Activated CD4-positive, alpha-beta memory T cell treated with anti-CD3 and anti-CD28 coated beads for 36 hours (primary cell): ENCODE results near the gene SETD7. TPM values are rescaled to one million over a fixed set of nuclear protein-coding genes. Genes with fewer than 3 reads are reported as not detected.
A peak's percentile ranks its signal among the peaks of the same experiment; 100 is the strongest.

Source experiments
- CTCF ChIA-PET: fragments of 350-600 bp; sonication (Branson Sonifier 250); formaldehyde crosslinking; loops from one replicate; lab custom pipeline; 2021; ENCODE audit warnings: antibody characterized with exemption, inconsistent platforms; lab: Charles Lee
- POLR2A ChIA-PET: fragments of 350-600 bp; sonication (Branson Sonifier 250); formaldehyde crosslinking; loops from one replicate; lab custom pipeline; 2021; ENCODE audit warnings: antibody characterized with exemption; lab: Charles Lee
- DNase-seq: peaks from one replicate; pipeline ENCODE4 v3.0.0-alpha.2; 2020
- H3K27ac Mint-ChIP-seq: one replicate; pipeline ENCODE4 v1.8.0; 2021; ENCODE audit warnings: mixed read lengths
- H3K27me3 Mint-ChIP-seq: one replicate; pipeline ENCODE4 v1.8.0; 2021; ENCODE audit warnings: mixed read lengths
- H3K36me3 Mint-ChIP-seq: one replicate; pipeline ENCODE4 v1.8.0; 2021; ENCODE audit warnings: mixed read lengths
- H3K4me1 Mint-ChIP-seq: one replicate; pipeline ENCODE4 v1.8.0; 2021; ENCODE audit warnings: low read depth, mixed read lengths
- H3K4me3 Mint-ChIP-seq: one replicate; pipeline ENCODE4 v1.8.0; 2021; ENCODE audit warnings: mild to moderate bottlenecking, mixed read lengths
- H3K9me3 Mint-ChIP-seq: one replicate; pipeline ENCODE4 v1.8.0; 2021; ENCODE audit warnings: mixed read lengths
- intact Hi-C: fragments of 100-400 bp; cut with micrococcal nuclease; formaldehyde crosslinking; loops from one replicate; pipeline ENCODE4 v1.15.1; 2023
- total RNA-seq, 2 experiments: library from RNA; stranded (reverse); gene quantifications; one replicate each; pipeline ENCODE4 v1.2.3, GENCODE V29; 2021

SETD7 gene
- total RNA-seq, 2 experiments from 2014 or later = 15.0 to 16.6 TPM

DNA sequence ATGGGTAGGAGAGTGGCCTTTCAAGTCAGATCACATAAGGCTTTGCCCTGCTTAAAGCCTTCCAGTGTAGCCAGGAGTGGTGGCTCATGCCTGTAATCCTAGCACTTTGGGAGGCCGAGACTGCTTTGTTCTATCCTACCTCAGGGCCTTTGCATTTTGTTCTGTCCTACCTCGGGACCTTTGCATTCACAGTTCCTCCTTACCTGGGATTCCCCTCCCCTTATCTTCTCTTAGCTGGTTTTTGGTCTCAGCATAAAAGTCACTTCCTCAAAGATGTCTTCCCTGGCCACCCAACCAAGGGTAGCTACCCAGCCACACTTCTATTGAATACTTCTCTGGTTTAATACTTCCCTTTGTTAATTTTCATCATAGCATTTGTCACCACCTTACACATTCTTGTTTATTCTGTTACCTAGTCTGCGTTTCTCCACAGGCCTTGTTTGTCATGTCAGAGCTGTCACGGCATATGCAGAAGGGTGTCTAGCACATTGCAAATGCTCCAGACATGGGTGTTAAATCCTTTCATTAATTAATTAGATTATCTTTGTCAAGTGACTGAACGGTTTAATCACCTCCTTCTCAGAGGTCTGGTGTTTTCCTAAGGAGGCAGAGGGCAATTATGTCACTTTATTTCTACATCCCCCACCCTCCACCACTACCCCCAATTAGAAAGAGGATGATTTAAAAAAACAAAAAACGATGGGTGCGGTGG lies 11.3 kb upstream of the SETD7 start:
- H3K27ac Mint-ChIP-seq = no peak overlapping the region
- CTCF ChIA-PET = interaction anchor here (0.6 to 0.7 kb wide), 2 partner anchors 15 to 146 kb away, joined by 3 read pairs; no protein-coding TSS in a partner anchor

DNA sequence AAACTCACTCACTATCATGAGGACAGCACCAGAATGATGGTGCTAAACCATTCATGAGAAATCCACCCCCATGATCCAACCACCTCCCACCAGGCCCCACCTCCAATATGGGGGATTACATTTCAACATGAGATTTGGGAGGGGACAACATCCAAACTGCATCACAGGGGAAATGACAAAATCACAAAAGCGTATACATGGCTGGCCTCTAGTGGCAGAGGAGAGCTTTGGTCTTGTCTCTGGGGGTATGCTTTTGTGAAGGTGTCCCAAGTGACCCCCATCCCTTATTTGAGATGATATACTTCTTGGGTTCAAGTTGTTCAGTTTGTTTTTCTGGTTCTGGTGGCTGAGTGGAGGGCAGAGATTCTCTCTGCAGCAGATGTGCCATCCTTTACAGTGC lies 8.5 kb upstream of the SETD7 start:
- Mint-ChIP-seq H3K27ac (no peak overlapping the region), H3K4me1 (peaks cover 22% of the 10 kb centered on the region), H3K36me3 (no peaks in the 10 kb centered on the region), H3K4me3 (no peak overlapping the region), H3K27me3 (no peaks in the 10 kb centered on the region), H3K9me3 (no peaks in the 10 kb centered on the region)
- DNase-seq = no peak
- ChIA-PET CTCF (interaction anchor here (0.7 kb wide), 1 partner anchor 185 kb away, joined by 4 read pairs; no protein-coding TSS in a partner anchor), POLR2A (no interaction called here)
- intact Hi-C loops = no loop called here

More for the DNA sequence above, 11.3 kb upstream of the SETD7 start:
- no peak for DNase-seq
- POLR2A ChIA-PET = interaction anchor here (1.0 kb wide), 1 partner anchor 10 kb away, joined by 3 read pairs; no protein-coding TSS in a partner anchor
- no peaks in the 10 kb centered on the region for H3K9me3 Mint-ChIP-seq
- intact Hi-C loops = no loop called here
- no peaks in the 10 kb centered on the region for H3K27me3 Mint-ChIP-seq
- H3K4me1 Mint-ChIP-seq = peaks cover 1% of the 10 kb centered on the region
- H3K36me3 Mint-ChIP-seq = no peaks in the 10 kb centered on the region
- no peak overlapping the region for H3K4me3 Mint-ChIP-seq

GRCh38 chr4:139563515-139563914 lies 7.5 kb upstream of the SETD7 start:
- CTCF ChIA-PET = no interaction called here
- Mint-ChIP-seq H3K9me3 (no peaks in the 10 kb centered on the region), H3K36me3 (no peaks in the 10 kb centered on the region), H3K4me3 (no peak overlapping the region), H3K27ac (no peak overlapping the region), H3K4me1 (peaks cover 30% of the 10 kb centered on the region), H3K27me3 (no peaks in the 10 kb centered on the region)
- intact Hi-C loops = no loop called here
- POLR2A ChIA-PET = no interaction called here
- no peak for DNase-seq

GRCh38 chr4:139562839-139563238 lies 6.8 kb upstream of the SETD7 start:
- ChIA-PET CTCF (no interaction called here), POLR2A (no interaction called here)
- peaks cover 37% of the 10 kb centered on the region for H3K4me1 Mint-ChIP-seq
- H3K4me3 Mint-ChIP-seq = no peak overlapping the region
- H3K27me3 Mint-ChIP-seq = no peaks in the 10 kb centered on the region
- intact Hi-C loops = no loop called here
- no peak for DNase-seq
- no peak overlapping the region for H3K27ac Mint-ChIP-seq
- H3K9me3 Mint-ChIP-seq = no peaks in the 10 kb centered on the region
- no peaks in the 10 kb centered on the region for H3K36me3 Mint-ChIP-seq

DNA sequence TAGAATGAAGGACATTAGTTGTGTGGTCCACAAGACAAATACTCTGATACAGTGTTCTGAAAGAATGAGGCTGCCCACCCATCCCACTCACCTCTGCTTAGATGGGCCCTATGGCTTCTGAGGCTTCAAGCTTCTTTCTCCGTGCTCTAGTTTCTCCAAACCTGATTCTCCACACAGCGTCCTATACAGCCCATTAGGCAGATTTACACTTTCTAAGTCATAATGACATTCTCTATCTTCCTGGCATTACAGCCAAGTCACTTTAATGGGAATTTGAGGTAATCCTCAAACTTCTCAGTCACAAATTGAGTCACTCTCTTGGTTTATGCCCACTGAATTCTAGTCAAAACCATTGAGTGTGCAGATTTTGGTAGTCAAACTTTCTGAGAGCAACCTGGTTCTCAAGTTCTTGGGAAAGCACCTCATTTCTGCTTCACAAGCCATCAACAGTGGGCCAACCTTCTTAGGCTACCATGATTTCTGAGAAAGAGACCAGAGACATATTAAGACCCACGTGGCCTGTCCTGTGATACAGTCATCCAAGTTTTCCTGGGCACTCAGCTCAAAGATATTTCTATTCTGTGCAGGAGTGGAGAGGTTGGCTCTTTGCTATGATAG lies 6.2 kb upstream of the SETD7 start:
- Mint-ChIP-seq H3K27ac (no peak overlapping the region), H3K9me3 (no peaks in the 10 kb centered on the region), H3K27me3 (no peaks in the 10 kb centered on the region), H3K4me1 (peaks cover 43% of the 10 kb centered on the region), H3K36me3 (no peaks in the 10 kb centered on the region), H3K4me3 (no peak overlapping the region)
- ChIA-PET POLR2A (no interaction called here), CTCF (interaction anchor here (1.2 kb wide), 1 partner anchor 95 kb away, joined by 3 read pairs; no protein-coding TSS in a partner anchor)
- no peak for DNase-seq
- intact Hi-C loops = no loop called here

DNA sequence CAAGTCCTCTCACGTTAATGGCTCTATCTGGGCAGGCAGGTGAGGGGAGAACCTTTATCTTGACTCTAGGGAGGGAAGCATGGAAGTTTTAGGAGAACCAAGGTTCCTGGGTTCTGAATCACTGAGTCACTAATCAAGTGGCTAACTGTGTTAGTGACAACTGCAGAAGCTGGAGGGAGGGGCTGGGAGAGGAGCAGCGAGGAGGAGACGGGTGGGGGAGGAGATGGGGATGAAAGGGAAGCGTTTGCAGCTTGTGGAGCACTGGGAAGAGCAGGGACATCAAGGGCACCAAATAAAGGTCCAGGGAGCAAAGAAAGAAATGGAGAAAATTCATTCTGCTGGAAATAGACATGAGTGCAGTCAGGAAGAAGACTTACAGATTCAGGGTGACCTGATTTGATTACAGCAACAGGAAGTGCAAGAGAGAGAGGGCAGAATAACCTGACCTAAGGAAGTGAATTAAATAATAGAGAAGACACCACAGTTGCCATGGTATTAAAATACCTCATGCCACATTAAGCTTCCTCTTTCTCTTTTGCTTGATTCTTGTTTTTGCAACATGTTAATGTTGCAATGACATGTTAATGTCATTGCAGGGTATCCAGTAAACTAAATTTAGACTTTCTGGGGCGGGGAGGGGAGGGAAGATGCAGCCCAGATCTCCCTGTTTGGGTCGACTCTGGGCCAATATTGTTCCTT lies 4.5 kb upstream of the SETD7 start:
- intact Hi-C loops = no loop called here
- Mint-ChIP-seq H3K27me3 (no peaks in the 10 kb centered on the region), H3K4me1 (peaks cover 47% of the 10 kb centered on the region), H3K9me3 (no peaks in the 10 kb centered on the region), H3K36me3 (peaks cover 2% of the 10 kb centered on the region), H3K27ac (peak overlapping the region; percentile 59), H3K4me3 (peak overlapping the region; percentile 11)
- CTCF ChIA-PET = interaction anchor here (1.2 kb wide), 2 partner anchors 42 to 97 kb away, joined by 3 read pairs; no protein-coding TSS in a partner anchor
- DNase-seq = peak; percentile 22
- POLR2A ChIA-PET = interaction anchor here (0.6 kb wide), 2 partner anchors 30 to 491 kb away, joined by 3 to 5 read pairs; no protein-coding TSS in a partner anchor

DNA sequence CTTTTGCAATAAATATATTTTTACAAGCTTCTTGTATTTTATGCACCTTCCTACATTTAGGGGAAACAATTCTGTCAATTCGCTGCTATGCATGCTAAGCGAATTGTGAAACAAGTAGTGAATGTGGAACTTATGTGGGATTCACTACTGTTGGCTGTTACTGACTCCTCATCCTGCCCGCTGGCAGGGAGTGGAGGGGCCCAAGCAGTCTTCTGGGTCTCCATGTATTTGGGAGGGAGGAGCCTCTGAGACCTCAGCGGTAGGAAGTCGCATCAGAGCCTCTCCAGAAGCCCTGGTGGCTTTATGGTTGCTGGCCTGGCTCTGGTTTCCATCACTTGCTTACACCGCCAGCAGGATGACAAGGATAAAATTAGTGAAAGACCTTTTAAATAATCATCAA lies 3.7 kb upstream of the SETD7 start:
- POLR2A ChIA-PET = no interaction called here
- H3K9me3 Mint-ChIP-seq = no peaks in the 10 kb centered on the region

DNA sequence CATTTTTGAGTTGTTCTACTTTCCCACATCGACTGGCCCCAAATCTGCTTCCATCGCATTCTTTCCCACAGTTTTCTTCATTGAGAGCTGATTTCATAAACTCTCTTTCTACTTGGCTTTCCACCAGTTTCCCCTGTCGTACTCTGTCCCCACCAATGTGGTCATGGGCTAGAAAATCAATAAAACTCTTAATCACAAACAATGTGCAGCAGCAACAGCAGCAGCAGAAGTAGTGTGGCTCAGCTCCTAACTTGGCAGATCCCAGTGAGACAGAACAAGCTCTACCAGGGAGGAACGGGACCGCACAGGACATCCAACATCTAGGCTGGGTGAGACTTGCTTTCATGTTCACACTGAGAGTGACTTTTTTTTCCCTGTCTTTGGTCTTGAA lies 3.1 kb upstream of the SETD7 start:
- no peaks in the 10 kb centered on the region for H3K9me3 Mint-ChIP-seq
- ChIA-PET CTCF (interaction anchor here (1.0 to 1.3 kb wide), 2 partner anchors 45 to 98 kb away, joined by 3 read pairs; no protein-coding TSS in a partner anchor), POLR2A (no interaction called here)
- DNase-seq = no peak
- peaks cover 57% of the 10 kb centered on the region for H3K4me1 Mint-ChIP-seq
- no peaks in the 10 kb centered on the region for H3K27me3 Mint-ChIP-seq
- H3K36me3 Mint-ChIP-seq = peaks cover 4% of the 10 kb centered on the region
- no peak overlapping the region for H3K4me3 Mint-ChIP-seq
- H3K27ac Mint-ChIP-seq = peak overlapping the region; percentile 64
- intact Hi-C loops = loop anchor here (5.0 kb wide), 2 partner anchors 593 to 813 kb away; partner anchors contain the start of genes MAML3 and SCOC

More for the DNA sequence above, 3.7 kb upstream of the SETD7 start:
- intact Hi-C loops = loop anchor here (5.0 kb wide), 2 partner anchors 593 to 813 kb away; partner anchors contain the start of genes MAML3 and SCOC
- Mint-ChIP-seq H3K27me3 (no peaks in the 10 kb centered on the region), H3K36me3 (peaks cover 4% of the 10 kb centered on the region), H3K4me3 (no peak overlapping the region), H3K4me1 (peaks cover 51% of the 10 kb centered on the region), H3K27ac (no peak overlapping the region)
- DNase-seq = peak; percentile 11
- CTCF ChIA-PET = interaction anchor here (1.0 to 1.3 kb wide), 2 partner anchors 44 to 97 kb away, joined by 3 read pairs; no protein-coding TSS in a partner anchor

- peaks cover 4% of the 10 kb centered on the region for H3K36me3 Mint-ChIP-seq
- H3K27ac Mint-ChIP-seq = peak overlapping the region; percentile 96
- POLR2A ChIA-PET = interaction anchor here (2.9 kb wide), 1 partner anchor 99 kb away, joined by 16 read pairs; no protein-coding TSS in a partner anchor
- no peak for DNase-seq
- peaks cover 63% of the 10 kb centered on the region for H3K4me1 Mint-ChIP-seq
- intact Hi-C loops = loop anchor here (5.0 kb wide), 2 partner anchors 594 to 814 kb away; partner anchors contain the start of genes MAML3 and SCOC
- H3K9me3 Mint-ChIP-seq = no peaks in the 10 kb centered on the region
- H3K4me3 Mint-ChIP-seq = no peak overlapping the region
- H3K27me3 Mint-ChIP-seq = no peaks in the 10 kb centered on the region
- CTCF ChIA-PET = interaction anchor here (0.8 to 1.3 kb wide), 2 partner anchors 45 kb away, joined by 3 read pairs; no protein-coding TSS in a partner anchor
Observed at GRCh38 chr4:139558235-139559088, 2.4 kb upstream of the SETD7 start.

DNA sequence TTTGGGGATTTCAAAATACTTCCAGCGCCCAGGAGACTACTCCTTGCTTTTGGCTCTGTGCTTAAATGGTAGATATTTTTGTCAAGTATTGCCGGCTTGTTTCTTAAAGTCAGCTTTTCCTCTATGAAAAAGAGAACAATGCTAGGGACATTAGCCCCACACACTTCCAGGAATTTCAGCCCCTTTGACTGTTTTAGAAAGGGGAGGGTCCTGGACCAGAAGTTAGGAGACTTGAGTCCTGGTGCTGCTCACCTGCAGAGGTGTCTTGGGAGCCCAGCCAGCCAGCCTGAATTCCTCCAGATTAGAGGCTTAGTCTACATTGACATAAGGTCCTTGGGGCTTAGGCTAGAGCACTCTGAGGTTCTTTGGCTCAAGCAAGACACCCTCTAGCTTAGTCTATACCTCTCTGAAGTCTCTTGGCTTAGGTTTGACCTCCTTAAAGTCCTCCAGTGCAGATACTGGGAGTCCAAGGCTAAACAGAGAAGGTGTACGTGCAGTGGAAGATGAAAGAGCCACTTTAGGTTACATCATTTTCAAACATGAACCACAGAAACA lies 1.6 kb upstream of the SETD7 start:
- POLR2A ChIA-PET = interaction anchor here (1.1 to 3.2 kb wide), 6 partner anchors 10 to 542 kb away, joined by 3 to 23 read pairs (median 8); partner anchors contain the start of genes ELF2, NOCT and RAB33B

More for the DNA sequence above, 1.6 kb upstream of the SETD7 start:
- CTCF ChIA-PET = interaction anchor here (0.6 to 1.6 kb wide), 6 partner anchors 11 to 262 kb away, joined by 3 to 5 read pairs (median 3); no protein-coding TSS in a partner anchor
- Mint-ChIP-seq H3K36me3 (peaks cover 4% of the 10 kb centered on the region), H3K4me1 (peaks cover 69% of the 10 kb centered on the region), H3K27me3 (no peaks in the 10 kb centered on the region), H3K27ac (peak overlapping the region; percentile 96), H3K9me3 (no peaks in the 10 kb centered on the region), H3K4me3 (peak overlapping the region; percentile 95)
- peak; percentile 12 for DNase-seq
- intact Hi-C loops = loop anchor here (1.0 to 5.0 kb wide), 4 partner anchors 100 to 815 kb away; partner anchors contain the start of genes MAML3, NAA15 and SCOC
